ENCODE measurements around the gene DDR1. TPM values are rescaled to one million over a fixed set of nuclear protein-coding genes. Genes with fewer than 3 reads are reported as not detected.

The DDR1 gene
- total RNA-seq, 4 donors from 2014 or later = 2.1 to 74.1 (median 30.3) TPM

DNA sequence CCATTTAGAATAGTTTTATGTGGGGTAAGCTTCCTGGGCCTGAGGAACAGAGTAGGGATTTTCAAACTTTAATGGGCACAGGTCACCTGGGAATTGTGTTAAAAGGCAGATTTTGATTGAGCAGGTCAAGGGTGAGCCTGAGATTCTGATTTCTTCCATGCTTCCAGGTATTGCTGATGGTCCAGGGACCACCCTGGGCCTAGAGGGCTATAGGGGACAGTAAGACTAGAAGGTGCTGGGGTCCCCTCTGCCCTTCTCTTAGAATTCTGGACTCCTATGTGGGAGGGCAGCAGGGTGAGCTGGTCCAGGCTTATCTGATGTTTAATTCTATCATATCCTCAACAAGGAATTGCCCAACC lies 2.6 kb downstream of the DDR1 start:
- peaks cover 0 to 22% of the 10 kb centered on the region in 2 donors for H3K4me1 ChIP-seq
- H3K27ac ChIP-seq = peak overlapping the region; percentile 88 to 98
- no peak for DNase-seq
- no peaks in the 10 kb centered on the region for H3K36me3 ChIP-seq
- no peak overlapping the region for H3K4me3 ChIP-seq
- H3K9me3 ChIP-seq = no peaks in the 10 kb centered on the region
- TF ChIP-seq, protein P1, sequence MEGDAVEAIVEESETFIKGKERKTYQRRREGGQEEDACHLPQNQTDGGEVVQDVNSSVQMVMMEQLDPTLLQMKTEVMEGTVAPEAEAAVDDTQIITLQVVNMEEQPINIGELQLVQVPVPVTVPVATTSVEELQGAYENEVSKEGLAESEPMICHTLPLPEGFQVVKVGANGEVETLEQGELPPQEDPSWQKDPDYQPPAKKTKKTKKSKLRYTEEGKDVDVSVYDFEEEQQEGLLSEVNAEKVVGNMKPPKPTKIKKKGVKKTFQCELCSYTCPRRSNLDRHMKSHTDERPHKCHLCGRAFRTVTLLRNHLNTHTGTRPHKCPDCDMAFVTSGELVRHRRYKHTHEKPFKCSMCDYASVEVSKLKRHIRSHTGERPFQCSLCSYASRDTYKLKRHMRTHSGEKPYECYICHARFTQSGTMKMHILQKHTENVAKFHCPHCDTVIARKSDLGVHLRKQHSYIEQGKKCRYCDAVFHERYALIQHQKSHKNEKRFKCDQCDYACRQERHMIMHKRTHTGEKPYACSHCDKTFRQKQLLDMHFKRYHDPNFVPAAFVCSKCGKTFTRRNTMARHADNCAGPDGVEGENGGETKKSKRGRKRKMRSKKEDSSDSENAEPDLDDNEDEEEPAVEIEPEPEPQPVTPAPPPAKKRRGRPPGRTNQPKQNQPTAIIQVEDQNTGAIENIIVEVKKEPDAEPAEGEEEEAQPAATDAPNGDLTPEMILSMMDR (IDR thresholded peaks at IDR 0.05) = no peak
- TF ChIP-seq POLR2A (IDR thresholded peaks at IDR 0.05) = no peak
- H3K27me3 ChIP-seq = no peaks in the 10 kb centered on the region
- intact Hi-C loops (cut with DNase I; ENCODE audit: low total_unique reads) = loop anchor here (10.0 kb wide), 1 partner anchor 212 kb away; the partner anchor contains the start of gene DHX16

DNA sequence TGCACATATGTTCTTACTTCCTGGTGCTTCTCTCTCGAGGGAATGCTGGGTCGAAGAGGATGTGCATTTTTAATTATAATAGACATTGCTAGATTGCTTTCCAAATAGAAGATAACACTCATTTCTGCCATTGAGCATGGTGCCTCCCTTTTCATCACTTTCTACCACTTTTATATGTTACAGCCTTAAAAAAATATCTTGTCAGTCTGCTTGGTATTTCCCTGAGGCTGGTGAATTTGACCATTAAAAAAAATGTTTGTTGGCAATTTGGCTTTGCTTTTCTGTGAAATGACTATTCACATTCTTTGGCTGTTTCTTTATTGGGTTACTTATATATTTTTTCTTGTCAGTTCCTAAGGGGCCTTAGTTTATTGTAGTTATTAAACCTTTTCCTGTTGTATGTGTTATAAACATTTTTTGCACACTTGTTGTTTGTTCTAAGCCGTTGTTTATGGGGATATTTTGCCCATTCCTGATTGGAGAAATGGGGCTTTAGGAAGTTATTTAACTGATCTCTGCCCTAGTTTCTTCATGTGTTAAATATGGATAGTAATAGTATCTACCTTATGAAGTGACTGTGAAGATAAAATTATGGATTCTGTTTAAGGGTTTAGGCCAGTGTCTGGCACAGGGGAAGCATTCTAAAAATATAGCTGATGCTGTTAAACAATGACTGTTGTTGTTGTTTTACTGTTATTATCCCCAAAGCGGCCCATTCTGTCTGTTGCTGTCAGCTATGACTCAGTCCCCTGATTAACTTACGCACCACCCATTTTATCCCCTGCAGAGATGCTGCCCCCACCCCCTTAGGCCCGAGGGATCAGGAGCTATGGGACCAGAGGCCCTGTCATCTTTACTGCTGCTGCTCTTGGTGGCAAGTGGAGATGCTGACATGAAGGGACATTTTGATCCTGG lies 3.8 kb downstream of the DDR1 start:
- Histone ChIP-seq H3K27me3 (no peaks in the 10 kb centered on the region), H3K4me3 (no peak overlapping the region), H3K4me1 (peaks cover 0 to 14% of the 10 kb centered on the region in 2 donors), H3K27ac (peak overlapping the region; percentile 6 to 16), H3K36me3 (no peaks in the 10 kb centered on the region), H3K9me3 (no peaks in the 10 kb centered on the region)
- no peak for DNase-seq
- intact Hi-C loops (cut with DNase I; ENCODE audit: low total_unique reads) = loop anchor here (10.0 kb wide), 1 partner anchor 213 kb away; the partner anchor contains the start of gene DHX16
- no peak for TF ChIP-seq POLR2A (IDR thresholded peaks at IDR 0.05)
- TF ChIP-seq, protein P1 (IDR thresholded peaks at IDR 0.05) = no peak

DNA sequence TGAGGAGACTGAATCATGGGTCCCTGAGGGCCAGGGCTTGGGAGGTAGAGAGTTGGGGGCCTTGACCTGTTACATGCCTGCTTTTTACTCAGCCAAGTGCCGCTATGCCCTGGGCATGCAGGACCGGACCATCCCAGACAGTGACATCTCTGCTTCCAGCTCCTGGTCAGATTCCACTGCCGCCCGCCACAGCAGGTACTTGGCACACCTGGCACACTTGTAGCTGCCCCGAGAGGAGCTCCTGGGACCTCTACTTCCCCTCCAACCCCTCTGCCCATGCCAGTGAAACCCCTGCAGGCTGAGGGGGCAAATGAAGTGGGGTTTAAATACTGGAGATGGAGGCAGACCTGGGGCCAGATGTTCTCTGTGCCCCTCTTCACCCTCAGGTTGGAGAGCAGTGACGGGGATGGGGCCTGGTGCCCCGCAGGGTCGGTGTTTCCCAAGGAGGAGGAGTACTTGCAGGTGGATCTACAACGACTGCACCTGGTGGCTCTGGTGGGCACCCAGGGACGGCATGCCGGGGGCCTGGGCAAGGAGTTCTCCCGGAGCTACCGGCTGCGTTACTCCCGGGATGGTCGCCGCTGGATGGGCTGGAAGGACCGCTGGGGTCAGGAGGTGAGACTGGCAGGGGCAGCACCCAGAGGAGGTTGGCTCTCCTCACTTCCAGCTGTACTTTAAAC lies 4.6 kb downstream of the DDR1 start:
- Histone ChIP-seq H3K27ac (peak overlapping the region; percentile 6 to 16), H3K36me3 (no peaks in the 10 kb centered on the region), H3K9me3 (no peaks in the 10 kb centered on the region), H3K27me3 (no peaks in the 10 kb centered on the region), H3K4me3 (no peak overlapping the region), H3K4me1 (peaks cover 0 to 8% of the 10 kb centered on the region in 2 donors)
- TF ChIP-seq, protein P1 (IDR thresholded peaks at IDR 0.05) = no peak
- no peak for TF ChIP-seq POLR2A (IDR thresholded peaks at IDR 0.05)
- DNase-seq = no peak
- intact Hi-C loops (cut with DNase I; ENCODE audit: low total_unique reads) = loop anchor here (10.0 kb wide), 1 partner anchor 214 kb away; the partner anchor contains the start of gene DHX16

DNA sequence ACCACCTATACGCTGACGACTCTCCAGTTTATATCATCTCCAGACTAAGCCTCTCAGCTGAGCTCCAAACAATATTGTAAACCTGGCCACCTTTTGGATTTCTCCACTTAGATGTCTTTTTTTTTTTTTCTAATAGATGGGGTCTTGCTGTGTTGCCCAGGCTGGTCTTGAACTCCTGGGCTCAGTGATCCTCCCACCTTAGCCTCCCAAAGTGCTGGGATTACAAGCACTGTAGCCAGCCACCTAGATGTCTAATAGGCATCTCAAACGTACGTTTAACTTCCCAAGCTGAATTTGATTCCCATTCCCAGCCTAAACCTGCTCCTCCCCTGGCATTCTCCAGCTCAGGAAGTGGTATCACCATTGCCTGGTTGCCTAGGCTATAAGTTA lies 5.2 kb downstream of the DDR1 start:
- Histone ChIP-seq H3K9me3 (no peaks in the 10 kb centered on the region), H3K27me3 (no peaks in the 10 kb centered on the region), H3K36me3 (no peaks in the 10 kb centered on the region), H3K4me3 (no peak overlapping the region), H3K4me1 (peaks cover 0 to 8% of the 10 kb centered on the region in 2 donors), H3K27ac (no peak overlapping the region)
- TF ChIP-seq, protein P1 (IDR thresholded peaks at IDR 0.05) = no peak
- no peak for TF ChIP-seq POLR2A (IDR thresholded peaks at IDR 0.05)
- intact Hi-C loops (cut with DNase I; ENCODE audit: low total_unique reads) = loop anchor here (10.0 kb wide), 1 partner anchor 215 kb away; the partner anchor contains the start of gene DHX16
- no peak for DNase-seq

All from uterus (tissue), 4 donors.